Anterior cingulate cortex (tissue), 58 donors: ENCODE results near the gene YKT6.

Experiments used
- DNase-seq, 58 donors: peaks; one replicate each; lab custom pipeline; 2025; lab: John Stamatoyannopoulos, UW

YKT6 gene

GRCh38 chr7:44216521-44217222, 15.9 kb downstream of the YKT6 start:
- peak in 13 of 58 donors; percentile 15 to 54 (median 32) for DNase-seq

DNA sequence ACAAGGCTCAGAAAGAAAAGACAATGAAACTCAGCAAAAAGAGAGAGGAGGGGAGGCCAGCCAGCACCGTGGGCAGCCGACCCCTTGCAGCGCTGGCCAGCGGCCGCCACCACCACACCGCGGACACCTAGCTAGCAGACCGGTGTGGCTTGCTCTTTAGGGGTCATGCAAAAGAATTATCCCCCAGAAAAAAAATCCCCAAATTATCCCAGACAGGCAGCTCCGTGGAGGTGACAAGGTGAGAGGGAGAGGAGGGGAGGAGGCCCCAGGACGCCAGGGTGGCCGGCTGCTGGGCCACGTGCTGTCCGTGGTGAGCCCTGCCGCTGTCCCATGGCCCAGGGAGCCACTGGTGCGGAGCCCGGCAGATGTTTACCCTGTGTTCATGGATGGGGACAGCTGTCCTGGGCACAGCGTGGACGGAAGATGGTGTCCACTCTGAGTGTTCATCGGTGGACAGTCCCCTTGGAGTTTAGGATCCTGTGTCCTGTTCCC, 16.5 kb downstream of the YKT6 start:
- DNase-seq = no peak

DNA sequence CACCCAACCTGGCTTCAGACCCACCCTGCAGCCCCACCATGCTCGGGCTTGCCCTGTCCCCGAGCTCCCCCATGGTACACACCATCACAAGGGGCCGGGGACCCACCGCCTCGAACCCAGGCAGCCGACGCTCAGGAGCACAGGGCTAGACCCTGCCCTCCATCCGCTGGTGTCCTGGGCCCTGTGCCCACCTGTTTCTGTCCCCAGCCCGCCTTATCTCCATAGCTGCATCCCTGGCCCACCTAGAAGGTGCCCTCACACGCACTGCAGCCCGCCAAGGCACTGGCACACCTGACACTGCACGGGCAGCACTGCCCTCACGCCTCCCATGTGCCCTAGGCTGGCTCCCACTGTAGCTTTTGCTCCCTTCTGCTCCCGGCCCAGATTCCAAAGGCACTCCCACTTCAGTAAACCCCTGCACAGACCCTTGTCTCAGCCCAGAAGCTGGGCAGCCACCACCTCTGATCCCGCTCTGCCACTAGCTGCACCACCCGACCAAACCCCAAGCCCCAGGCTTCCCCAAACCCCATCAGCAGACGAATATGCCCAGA, 17.1 kb downstream of the YKT6 start:
- DNase-seq = no peak

- DNase-seq = peak in 1 of 58 donors; percentile 28
Observed at GRCh38 chr7:44218418-44219201, 17.8 kb downstream of the YKT6 start.

- DNase-seq = no peak
Observed at GRCh38 chr7:44219371-44220045, 18.7 kb downstream of the YKT6 start.

GRCh38 chr7:44220046-44220357, 19.2 kb downstream of the YKT6 start:
- DNase-seq = no peak

DNA sequence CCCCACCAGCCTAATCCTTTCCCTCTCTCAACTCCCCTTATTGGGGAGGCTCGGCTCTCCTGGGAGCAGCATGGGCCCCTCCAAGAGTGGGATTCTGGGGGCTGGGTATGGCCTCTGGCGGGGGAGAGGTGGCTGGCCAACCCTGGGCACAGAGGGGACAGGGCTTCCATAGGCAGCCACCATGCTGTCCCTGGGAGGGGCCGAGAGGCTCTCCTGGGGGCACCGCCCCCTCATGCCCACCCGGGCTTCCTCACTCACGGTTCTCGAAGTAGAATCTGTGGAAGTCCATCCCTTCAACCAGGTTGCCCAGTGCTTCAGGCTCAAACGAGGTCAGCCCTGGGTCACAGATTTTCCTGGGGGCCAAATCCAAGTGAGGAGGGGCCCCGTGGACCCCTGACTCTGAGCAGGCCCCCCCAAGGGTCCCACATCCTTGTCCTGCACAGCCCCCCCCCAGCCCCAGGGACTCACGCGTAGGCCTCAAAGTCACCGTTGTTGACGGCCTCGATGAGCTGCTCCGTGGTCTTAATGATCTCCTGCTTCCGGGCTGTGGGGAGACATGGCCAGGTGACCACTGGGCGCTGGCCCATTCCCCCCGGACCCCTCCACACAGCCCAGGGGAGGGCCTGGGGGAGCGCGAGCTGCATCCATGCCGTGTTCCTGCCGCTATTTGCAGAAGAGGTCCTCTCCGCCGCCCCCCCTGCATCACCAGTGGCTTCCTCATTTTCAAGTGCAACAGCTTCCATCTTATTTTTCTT, 19.8 kb downstream of the YKT6 start:
- no peak for DNase-seq

DNA sequence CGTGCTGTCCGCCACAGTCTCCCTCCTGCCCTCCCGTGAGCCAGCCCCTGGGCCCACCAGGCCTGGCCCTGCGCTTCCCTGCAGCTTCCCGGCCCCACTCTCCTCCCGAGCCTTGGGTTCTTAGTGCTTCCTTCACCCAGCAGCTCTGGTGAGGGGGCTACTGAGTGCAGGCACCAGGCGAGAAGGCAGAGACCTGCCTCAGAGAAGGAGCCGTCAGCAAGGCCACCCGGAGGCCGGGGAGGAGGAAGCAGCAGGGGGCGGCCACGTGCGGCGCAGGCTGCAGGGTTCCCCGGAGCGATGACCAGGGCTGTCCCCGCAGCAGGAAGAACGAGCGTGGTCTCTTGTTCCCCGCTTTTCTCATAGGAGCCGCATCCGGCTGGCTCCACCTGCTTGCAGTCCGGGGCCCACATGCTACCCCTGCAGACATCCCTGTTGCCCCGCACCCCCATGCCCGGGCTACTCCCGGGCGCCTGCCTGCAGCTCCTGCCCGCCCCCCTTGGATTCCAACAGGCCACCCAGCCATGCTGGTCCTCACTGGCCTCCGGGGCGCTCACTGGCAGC, 20.5 kb downstream of the YKT6 start:
- no peak for DNase-seq

GRCh38 chr7:44222074-44222473, 21.3 kb downstream of the YKT6 start:
- DNase-seq = no peak

GRCh38 chr7:44222776-44223261, 22.0 kb downstream of the YKT6 start:
- no peak for DNase-seq

DNA sequence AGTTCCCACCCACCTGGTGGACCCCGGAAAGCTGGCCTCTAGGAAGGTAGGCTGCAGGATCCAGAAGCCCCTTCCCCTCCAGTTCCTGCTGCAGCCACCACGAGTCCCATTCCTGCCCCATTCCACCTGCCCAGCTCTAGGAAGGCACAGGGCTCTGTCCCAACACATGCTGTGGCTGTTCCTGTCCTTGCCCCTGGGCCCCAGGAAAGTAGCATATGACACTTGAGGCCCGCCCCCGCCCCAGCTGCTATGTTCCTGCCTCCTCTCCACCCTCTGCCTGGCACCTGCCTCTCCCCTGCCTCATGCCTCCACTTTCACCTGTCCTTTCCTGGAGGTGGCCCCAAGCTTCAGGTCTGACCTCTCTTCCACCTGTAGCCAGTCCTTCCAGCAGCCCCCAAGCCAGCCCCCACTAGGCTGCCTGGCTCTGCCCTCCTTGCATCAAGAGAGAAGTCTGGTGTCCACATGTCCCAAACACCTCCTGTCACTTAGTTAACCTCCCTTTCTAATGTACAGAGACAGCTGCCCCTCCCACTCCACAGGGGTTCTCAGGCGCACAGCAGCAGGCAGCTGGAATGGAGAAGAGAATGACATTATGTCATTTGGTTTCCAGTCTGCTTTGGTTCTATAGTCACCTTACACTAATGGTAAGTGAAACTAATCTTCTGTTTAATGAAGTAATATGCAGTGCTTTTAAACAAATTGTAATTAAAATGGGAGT, 22.7 kb downstream of the YKT6 start:
- no peak for DNase-seq

- DNase-seq = no peak
Observed at GRCh38 chr7:44224080-44224973, 23.5 kb downstream of the YKT6 start.

DNA sequence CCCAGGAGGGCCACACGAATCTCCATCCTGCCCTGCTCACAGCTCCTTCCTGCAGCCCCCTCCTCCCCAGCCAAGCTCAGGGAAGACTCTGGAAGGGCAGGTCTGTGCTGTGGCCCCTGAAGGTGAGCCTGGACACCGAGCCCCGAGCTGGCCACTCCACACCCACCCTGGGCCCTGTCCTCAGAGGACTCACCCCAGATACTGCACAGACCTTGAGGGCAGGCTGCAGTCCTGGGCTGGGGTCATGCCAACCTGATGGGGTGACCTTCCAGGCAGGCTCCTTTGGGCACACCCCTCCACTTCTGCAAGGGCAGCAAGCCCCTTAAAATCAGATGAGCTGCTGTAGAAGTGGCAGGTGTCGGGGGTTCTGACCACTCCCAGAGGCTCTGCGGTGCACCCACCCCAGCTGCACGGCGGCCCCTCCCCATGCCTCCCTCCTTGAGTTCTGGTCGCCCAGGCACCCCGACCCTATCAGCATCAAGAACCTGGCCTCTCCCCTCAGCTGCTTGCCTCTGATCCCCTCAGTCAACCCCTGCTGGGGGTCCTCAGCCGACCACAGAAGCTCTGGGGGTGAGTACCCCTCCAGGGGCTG, 24.3 kb downstream of the YKT6 start:
- no peak for DNase-seq

- no peak for DNase-seq
Observed at GRCh38 chr7:44225566-44226395, 25.0 kb downstream of the YKT6 start.

DNA sequence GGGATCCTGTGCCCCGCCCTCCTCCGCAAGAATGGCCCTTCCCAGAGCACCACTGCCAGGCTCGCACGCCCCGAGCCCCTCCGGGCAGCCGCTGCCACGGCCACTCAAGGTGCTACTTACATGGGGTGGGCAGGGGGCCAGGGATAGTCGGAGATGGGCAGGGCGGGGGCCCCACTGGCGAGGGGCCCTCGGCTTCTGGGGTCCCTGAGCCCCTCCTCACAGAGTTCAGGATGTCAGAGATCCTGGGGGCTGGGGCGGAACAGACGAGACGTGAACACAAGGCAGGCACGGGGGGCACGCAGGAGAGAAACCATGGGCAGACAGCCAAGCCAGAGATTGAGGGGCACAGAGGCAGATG, 25.6 kb downstream of the YKT6 start:
- DNase-seq = no peak

DNA sequence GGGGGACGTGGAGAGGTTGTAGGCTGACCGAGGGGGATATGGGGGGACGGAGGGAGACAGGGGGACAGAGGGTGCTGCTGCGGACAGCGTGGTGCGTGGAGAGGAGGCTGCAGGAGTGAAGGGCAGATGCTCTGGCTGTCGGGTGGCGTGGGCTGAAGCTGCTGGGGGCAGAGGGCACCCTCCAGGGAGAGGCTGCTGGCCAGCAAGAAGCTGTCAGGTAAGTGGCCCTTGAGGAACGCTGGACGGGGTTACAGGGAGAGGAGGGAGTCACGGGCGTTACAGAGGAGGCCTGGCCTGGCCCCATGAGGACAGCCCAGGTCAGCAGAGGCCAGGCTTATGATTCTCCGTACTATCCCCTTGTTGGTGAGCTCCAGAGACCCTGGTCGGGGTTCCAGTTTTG, 27.1 kb downstream of the YKT6 start:
- no peak for DNase-seq
